NCI-H510A (cell line): ENCODE data around the gene SLC12A5.

Experiments used
- DNase-seq: peaks from one replicate; lab custom pipeline; 2025; lab: John Stamatoyannopoulos, UW

The SLC12A5 gene

GRCh38 chr20:46028110-46028509, 905 bp upstream of the SLC12A5 start:
- no peak for DNase-seq

GRCh38 chr20:46030284-46031013, 1.4 kb downstream of the SLC12A5 start:
- DNase-seq: no peak

- no peak for DNase-seq
Observed at GRCh38 chr20:46031014-46031569, 2.1 kb downstream of the SLC12A5 start.

GRCh38 chr20:46031701-46032254, 2.8 kb downstream of the SLC12A5 start:
- peak; percentile 91 for DNase-seq

- DNase-seq: no peak
Observed at GRCh38 chr20:46034039-46034438, 5.0 kb downstream of the SLC12A5 start.

GRCh38 chr20:46035253-46035652, 6.2 kb downstream of the SLC12A5 start:
- no peak for DNase-seq

- DNase-seq: no peak
Observed at GRCh38 chr20:46035713-46036112, 6.7 kb downstream of the SLC12A5 start.

- no peak for DNase-seq
Observed at GRCh38 chr20:46036370-46036769, 7.4 kb downstream of the SLC12A5 start.

- DNase-seq: no peak
Observed at GRCh38 chr20:46037036-46037435, 8.0 kb downstream of the SLC12A5 start.

- DNase-seq: no peak
Observed at GRCh38 chr20:46040902-46041535, 12.0 kb downstream of the SLC12A5 start.

GRCh38 chr20:46043556-46043955, 14.5 kb downstream of the SLC12A5 start:
- no peak for DNase-seq

- DNase-seq: no peak
Observed at GRCh38 chr20:46044896-46045295, 15.9 kb downstream of the SLC12A5 start.

GRCh38 chr20:46046588-46047310, 17.7 kb downstream of the SLC12A5 start:
- no peak for DNase-seq

- no peak for DNase-seq
Observed at GRCh38 chr20:46047821-46048220, 18.8 kb downstream of the SLC12A5 start.

GRCh38 chr20:46049190-46049589, 20.2 kb downstream of the SLC12A5 start:
- no peak for DNase-seq

GRCh38 chr20:46049815-46050214, 20.8 kb downstream of the SLC12A5 start:
- DNase-seq: no peak

- no peak for DNase-seq
Observed at GRCh38 chr20:46050444-46050843, 21.4 kb downstream of the SLC12A5 start.

GRCh38 chr20:46050885-46051284, 21.9 kb downstream of the SLC12A5 start:
- no peak for DNase-seq

- DNase-seq: peak; percentile 12
Observed at GRCh38 chr20:46051556-46052308, 22.7 kb downstream of the SLC12A5 start.

GRCh38 chr20:46053416-46053815, 24.4 kb downstream of the SLC12A5 start:
- DNase-seq: no peak

- no peak for DNase-seq
Observed at GRCh38 chr20:46054606-46055005, 25.6 kb downstream of the SLC12A5 start.

- DNase-seq: no peak
Observed at GRCh38 chr20:46055269-46055668, 26.3 kb downstream of the SLC12A5 start.
